Measurements from ENCODE around the gene NFRKB. TPM values are rescaled to one million over a fixed set of nuclear protein-coding genes. Genes with fewer than 3 reads are reported as not detected.

NFRKB gene
- total RNA-seq, 1 donor from 2014 or later = 28.9 TPM

GRCh38 chr11:129846508-129847335 lies 48.7 kb downstream of the NFRKB start:
- no peak overlapping the region for H3K27ac Mint-ChIP-seq
- no peaks in the 10 kb centered on the region for H3K9me3 Mint-ChIP-seq
- intact Hi-C loops (cut with micrococcal nuclease) = no loop called here
- TF ChIP-seq CTCF (IDR thresholded peaks at IDR 0.05) = no peak
- H3K36me3 Mint-ChIP-seq (ENCODE audit: low read depth) = no peaks in the 10 kb centered on the region
- ATAC-seq (ENCODE audit: low read depth) (no peak), DNase-seq (no peak)
- no peak overlapping the region for H3K4me3 Mint-ChIP-seq
- ChIA-PET POLR2A (no interaction called here), CTCF (no interaction called here)
- peaks cover 2% of the 10 kb centered on the region for H3K27me3 Mint-ChIP-seq
- H3K4me1 Mint-ChIP-seq = no peaks in the 10 kb centered on the region

Other genes with a start within 250 kb of the NFRKB start
- not detected in 2 replicates for gene TMEM45B, start 79.7 kb downstream of the NFRKB start, total RNA-seq
- 14.6 and 15.3 TPM in 2 replicates for gene PRDM10, start 107.3 kb upstream of the NFRKB start, total RNA-seq
- gene APLP2, start 174.3 kb upstream of the NFRKB start, total RNA-seq = 47.7 and 50.8 TPM in 2 replicates